ENCODE data around the gene RALGAPA1.
"Not testable (repeated sequence)": the region's sequence is repeated elsewhere in the genome, so short reads cannot be mapped to it uniquely, and the experiment has no call there.

Gene RALGAPA1

DNA sequence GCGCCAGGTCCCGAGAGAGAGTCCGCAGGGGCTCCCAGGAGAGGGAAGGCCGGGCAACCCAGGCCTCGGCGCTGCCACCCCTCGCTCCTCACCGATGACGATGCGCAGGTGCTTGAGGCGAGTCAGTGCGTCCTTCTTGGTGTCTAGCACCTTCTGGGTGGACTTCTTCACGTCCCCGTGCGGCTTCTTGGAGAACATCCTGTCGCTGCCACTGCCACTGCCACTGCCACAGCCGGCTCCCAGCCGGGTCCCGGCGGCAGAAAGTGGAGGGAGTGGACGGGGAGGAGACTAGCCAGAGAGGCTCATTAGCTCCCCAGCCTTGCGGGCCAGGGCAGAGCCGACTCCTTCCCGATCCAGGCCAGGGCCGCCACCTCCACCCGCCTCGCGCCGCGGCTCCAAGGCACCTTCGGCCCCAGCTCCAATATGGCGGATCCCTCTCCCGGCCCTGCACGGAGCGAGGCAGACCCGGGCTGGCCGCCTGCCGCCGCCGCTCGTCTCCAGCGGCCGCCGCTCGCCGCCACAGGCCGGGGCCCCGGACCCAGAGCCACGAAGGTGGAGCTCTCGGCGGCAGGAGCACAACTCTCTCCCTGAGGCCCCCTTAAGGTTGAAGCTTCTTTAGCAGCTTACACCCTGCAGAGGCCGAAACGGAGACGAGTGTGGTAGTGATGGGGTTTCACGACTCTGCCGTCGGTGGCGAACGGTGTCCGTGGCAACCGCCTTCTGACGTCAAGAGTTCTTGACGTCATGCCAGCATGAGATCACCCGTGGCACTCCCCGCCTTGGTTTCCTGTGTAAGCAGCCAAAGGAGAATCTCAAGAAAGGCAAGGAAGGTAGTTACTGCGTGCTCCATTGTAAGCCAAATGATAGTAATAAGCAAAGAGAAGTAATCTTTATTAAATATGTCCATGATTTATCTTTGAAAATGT, at the start of gene RALGAPA1:
RALGAPA1 (minus strand) TSS at position 658 of the 926 bp plus-strand sequence; CDS start at position 198, 460 bp downstream.
- DNase-seq, result peak; percentile 98

DNA sequence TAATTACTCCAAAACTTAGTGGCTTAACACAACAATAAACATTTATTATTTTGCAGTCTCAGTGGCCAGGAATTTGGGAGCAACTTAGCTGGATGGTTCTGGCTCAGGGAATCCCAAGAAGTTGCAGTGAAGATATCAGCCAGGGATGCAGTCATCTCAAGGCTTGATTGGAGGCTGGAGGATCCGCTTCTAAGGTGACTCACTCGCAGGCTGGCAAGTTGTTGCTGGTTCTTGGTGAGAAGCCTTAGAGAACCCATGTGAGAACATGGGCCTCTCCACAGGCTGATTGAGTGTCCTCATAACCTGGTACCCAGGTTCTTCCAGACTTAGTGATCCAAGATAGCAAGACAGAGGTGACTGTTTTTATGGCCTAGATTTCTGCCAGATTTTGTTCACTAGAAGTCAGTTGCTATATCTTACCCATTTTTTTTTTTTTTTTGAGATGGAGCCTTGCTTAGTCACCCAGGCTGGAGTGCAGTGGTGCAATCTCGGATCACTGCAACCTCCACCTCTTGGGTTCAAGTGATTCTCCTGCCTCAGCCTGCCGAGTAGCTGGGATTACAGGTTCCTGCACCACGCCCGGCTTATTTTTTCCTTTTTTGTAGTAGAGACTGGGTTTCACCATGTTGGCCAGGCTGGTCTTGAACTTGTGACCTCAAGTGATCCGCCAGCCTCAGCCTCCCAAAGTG, 49.6 kb upstream of the RALGAPA1 start:
- DNase-seq, result no peak

DNA sequence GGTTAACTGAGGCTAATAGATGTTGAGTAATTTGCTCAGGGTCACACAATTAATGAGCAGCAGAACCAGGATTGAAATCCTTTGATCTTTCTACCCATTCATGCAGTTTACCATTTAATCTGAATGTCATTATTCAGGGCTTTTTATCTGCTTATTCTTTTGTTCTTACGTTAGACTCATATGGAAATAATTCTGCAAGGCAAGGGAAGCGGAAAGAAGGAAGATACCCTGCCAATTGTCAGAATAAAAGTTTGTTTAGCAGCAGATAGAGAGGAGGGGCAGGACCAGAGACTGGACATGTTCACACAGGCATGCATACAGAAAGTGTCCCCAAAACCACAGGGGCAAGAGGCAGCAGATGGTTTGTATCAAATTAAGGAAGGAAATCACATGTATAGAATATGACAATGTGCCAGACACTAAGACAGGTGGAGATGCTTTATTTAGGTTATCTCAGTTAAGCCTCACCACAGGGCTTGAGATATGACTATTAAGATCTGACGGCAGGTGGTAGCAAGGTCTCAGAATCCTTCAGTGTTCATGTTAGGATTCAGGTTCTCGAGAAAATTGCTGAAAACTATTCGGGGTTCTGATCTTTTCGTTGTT, 46.9 kb upstream of the RALGAPA1 start:
- DNase-seq, result no peak

DNA sequence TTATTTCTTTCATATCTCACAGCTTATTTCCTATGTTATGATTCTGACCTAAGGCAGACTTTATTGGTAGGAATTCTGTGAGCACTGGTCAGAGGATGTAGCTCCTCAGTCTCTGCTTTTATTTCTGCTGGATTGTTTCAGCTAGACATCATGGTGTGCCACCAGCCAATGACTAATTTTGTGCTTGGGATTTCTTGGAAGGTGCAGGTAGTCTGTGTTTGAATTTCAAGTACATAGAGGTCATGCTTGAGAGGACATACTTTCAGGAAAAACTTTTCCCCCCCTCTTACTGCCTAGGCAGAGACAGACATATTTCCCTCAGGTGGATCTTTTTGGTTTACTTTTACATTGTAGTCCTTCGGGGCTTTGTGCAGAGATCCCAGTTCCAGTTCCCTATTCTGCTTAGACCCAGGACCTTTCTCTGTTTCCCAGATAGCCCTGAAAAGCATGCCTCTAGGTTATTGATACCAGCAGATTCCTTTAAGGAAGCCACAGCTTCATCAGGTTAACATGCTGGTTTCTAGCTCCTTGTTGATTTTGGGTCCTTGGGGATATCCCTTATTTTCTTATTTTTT, 45.7 kb upstream of the RALGAPA1 start:
- no peak for DNase-seq

GRCh38 chr14:35853225-35853624, 44.1 kb upstream of the RALGAPA1 start:
- DNase-seq, result no peak

DNA sequence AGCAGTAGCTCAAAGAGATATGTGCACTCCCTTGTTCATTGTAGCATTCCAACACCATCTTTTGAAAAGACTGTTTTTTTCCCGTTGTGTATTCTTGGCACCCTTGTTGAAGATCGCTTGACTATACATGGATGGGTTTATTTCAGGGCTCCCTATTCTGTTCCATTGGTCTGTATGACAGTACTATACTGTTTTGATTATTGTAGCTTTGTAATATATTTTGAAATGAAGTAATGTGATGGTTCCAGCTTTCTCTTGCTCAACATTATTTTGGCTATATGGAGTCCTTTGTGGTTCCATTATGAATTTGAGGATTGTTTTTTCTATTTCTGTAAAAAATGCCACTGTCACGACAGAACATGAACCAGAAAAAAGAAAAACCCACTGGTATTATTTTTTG, 42.7 kb upstream of the RALGAPA1 start:
- DNase-seq, result no peak

GRCh38 chr14:35849122-35849521, 40.0 kb upstream of the RALGAPA1 start:
- no peak for DNase-seq

DNA sequence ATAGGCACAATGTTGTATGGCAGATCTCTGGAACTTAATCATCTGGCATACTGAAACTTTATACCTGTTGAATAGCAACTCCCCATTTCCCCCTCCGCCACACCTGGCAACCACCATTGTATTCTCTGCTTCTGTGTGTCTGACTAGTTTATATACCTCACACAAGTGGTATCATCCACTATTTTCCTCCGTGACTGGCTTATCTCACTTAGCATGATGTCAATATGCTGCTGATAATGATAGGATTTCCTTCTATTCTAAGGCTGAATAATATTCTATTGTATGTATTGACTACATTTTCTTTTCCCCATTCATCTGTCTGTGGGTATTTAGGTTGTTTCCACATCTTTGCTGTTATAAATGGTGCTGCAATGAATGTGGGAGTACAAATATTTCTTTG, 38.5 kb upstream of the RALGAPA1 start:
- no peak for DNase-seq

GRCh38 chr14:35844494-35844893, 35.4 kb upstream of the RALGAPA1 start:
- no peak for DNase-seq

- not testable (repeated sequence) for DNase-seq
These were observed 33.1 kb upstream of the RALGAPA1 start for GRCh38 chr14:35842245-35842644.

DNA sequence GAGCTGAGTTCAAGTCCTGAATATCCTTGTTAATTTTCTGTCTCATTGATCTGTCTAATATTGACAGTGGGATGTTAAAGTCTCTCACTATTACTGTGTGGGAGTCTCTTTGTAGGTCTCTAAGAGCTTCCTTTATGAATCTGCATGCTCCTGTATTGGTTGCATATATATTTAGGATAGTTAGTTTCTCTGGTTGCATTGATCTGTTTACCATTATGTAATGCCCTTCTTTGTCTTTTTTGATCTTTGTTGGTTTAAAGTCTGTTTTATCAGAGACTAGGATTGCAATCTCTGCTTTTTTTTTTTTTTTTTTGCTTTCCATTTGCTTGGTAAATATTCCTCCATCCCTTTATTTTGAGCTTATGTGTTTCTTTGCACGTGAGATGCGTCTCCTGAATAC, 32.6 kb upstream of the RALGAPA1 start:
- DNase-seq, result not testable (repeated sequence)

- no peak for DNase-seq
These were observed 26.3 kb upstream of the RALGAPA1 start for GRCh38 chr14:35835208-35835982.

DNA sequence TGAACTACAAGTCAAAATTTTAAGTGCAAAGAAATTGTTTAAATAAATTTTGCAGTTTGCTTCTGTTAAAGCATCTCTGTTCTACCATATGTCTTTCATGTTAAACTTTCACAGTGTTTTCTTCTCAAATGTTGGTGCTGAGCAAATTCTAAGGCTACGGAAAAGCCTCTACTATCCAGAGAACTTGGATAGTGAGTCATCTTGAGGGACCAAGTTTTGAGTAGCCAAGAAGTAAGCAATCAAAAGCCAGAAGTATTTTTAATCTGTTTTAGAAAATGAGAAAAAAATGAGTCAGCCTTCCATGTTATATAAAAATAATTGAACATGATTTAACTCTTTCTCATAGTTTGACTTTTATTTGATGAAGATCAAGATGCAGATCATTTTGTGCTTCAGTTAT, 20.4 kb upstream of the RALGAPA1 start:
- no peak for DNase-seq

DNA sequence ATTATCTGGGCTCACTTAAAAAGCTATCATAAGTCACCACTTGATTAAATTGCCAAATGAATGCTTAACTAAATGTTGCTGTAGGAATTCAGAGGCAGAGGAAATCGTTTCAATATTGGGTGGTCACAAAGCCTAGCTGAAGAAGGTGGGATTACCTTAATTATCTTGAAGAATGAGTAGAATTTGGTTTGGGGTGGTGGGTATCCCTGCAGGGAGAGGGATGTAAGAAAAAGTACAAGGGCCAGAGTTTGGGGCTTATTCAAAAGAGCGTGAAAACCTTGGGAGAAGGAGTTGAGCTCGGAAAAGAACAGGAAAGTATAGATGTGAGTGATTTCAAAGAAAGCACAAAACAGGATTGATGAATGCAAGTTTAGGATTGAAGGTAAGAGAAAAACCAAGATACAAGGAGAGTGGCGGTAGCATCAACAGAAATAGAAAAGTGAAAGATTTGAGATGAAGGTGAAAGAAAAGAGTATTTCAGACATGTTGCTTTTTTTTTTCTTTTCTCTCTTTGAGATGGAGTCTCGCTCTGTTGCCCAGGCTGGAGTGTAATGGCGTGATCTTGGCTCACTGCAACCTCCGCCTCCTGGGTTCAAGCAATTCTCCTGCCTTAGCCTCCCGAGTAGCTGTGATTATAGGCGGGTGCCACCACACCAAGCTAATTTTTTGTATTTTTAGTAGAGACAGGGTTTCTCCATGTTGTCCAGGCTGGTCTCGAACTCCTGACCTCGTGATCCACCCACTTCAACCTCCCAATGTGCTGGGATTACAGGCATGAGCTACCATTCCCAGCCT, 18.8 kb upstream of the RALGAPA1 start:
- no peak for DNase-seq

- no peak for DNase-seq
These were observed 17.9 kb upstream of the RALGAPA1 start for GRCh38 chr14:35826952-35827416.

GRCh38 chr14:35826218-35826951, 17.3 kb upstream of the RALGAPA1 start, which contains the start of gene BRMS1L:
BRMS1L (plus strand) TSS chr14:35826338; CDS start chr14:35826517, 179 bp downstream.
- peak; percentile 97 for DNase-seq

GRCh38 chr14:35825968-35826217, 16.8 kb upstream of the RALGAPA1 start:
- DNase-seq, result no peak

DNA sequence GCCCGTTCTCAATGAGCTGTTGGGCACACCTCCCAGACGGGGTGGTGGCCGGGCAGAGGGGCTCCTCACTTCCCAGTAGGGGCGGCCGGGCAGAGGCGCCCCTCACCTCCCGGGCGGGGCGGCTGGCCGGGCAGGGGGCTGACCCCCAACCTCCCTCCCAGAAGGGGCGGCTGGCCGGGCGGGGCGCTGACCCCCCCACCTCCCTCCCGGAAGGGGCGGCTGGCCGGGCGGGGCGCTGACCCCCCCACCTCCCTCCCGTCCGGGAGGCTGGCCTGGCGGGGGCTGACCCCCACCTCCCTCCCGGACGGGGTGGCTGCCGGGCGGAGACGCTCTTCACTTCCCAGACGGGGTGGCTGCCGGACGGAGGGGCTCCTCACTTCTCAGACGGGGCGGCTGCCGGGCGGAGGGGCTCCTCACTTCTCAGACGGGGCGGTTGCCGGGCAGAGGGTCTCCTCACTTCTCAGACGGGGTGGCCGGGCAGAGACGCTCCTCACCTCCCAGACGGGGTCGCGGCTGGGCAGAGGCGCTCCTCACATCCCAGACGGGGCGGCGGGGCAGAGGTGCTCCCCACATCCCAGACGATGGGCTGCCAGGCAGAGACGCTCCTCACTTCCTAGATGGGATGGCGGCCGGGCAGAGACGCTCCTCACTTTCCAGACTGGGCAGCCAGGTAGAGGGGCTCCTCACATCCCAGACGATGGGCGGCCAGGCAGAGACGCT, 15.5 kb upstream of the RALGAPA1 start:
- not testable (repeated sequence) for DNase-seq

DNA sequence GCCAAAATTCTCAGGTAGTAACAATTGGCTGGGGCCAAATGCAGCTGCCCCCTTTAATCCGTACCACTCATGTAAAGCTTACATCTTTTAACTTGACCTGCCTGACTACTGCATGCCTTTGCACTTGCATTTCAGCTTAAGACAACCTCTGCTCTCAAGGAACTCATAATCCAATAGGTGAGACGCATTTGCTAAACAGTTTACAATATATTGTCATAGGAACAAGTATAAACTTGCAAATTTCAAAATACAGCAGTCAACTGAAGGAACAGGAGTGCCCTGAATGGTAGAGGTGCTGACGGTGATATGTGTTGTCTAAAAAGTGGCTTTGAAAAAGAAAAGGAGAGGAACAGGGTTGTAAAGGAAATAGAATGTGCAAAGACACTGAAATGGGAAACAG, 13.4 kb upstream of the RALGAPA1 start:
- DNase-seq, result no peak
